ENCODE data around the gene WDR27.

DNA sequence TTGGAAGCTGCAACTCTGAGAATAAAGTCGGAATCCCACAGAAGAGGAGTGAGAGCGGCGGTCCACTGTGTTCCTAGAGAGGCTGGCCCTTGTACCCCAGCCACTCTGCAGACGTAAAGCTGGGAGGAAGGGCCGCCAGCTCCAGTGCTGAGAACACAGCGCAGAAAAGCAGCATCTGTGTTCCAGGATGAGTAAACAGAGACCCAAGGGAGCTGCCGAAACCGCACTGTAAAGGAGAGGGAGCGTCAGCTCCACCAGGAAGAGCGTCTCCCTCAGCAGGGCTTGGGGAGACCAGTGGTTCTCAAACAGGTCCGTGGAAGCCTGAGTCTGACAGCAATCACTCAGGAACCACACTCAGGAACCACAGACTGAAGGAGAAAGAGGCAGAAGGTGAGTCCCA, 134.0 kb downstream of the WDR27 start:
- TF ChIP-seq, protein P1, sequence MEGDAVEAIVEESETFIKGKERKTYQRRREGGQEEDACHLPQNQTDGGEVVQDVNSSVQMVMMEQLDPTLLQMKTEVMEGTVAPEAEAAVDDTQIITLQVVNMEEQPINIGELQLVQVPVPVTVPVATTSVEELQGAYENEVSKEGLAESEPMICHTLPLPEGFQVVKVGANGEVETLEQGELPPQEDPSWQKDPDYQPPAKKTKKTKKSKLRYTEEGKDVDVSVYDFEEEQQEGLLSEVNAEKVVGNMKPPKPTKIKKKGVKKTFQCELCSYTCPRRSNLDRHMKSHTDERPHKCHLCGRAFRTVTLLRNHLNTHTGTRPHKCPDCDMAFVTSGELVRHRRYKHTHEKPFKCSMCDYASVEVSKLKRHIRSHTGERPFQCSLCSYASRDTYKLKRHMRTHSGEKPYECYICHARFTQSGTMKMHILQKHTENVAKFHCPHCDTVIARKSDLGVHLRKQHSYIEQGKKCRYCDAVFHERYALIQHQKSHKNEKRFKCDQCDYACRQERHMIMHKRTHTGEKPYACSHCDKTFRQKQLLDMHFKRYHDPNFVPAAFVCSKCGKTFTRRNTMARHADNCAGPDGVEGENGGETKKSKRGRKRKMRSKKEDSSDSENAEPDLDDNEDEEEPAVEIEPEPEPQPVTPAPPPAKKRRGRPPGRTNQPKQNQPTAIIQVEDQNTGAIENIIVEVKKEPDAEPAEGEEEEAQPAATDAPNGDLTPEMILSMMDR (IDR thresholded peaks at IDR 0.05): no peak
- TF ChIP-seq POLR2AphosphoS5 (IDR thresholded peaks at IDR 0.05; ENCODE audit: insufficient read depth in 1 of 2, low read depth in 1 of 2): no peak
- no peak for TF ChIP-seq POLR2A (IDR thresholded peaks at IDR 0.05)
